NCI-H1417 treated with DMSO at 0.1 percent for 48 hours (cell line): ENCODE data around the gene SUPT3H.

Experiments used
- DNase-seq: peaks from one replicate; lab custom pipeline; 2025; lab: John Stamatoyannopoulos, UW

Gene SUPT3H

GRCh38 chr6:45000833-45001232, 376.9 kb downstream of the SUPT3H start:
- no peak for DNase-seq

GRCh38 chr6:44999066-44999465, 378.7 kb downstream of the SUPT3H start:
- DNase-seq, result no peak

- DNase-seq, result no peak
These were observed 382.1 kb downstream of the SUPT3H start for GRCh38 chr6:44995486-44996132.

GRCh38 chr6:44989391-44989790, 388.3 kb downstream of the SUPT3H start:
- no peak for DNase-seq

GRCh38 chr6:44985006-44985405, 392.7 kb downstream of the SUPT3H start:
- no peak for DNase-seq

GRCh38 chr6:44983467-44984365, 394.0 kb downstream of the SUPT3H start:
- no peak for DNase-seq

- DNase-seq, result no peak
These were observed 396.9 kb downstream of the SUPT3H start for GRCh38 chr6:44980841-44981240.

- no peak for DNase-seq
These were observed 400.8 kb downstream of the SUPT3H start for GRCh38 chr6:44976677-44977641.

- no peak for DNase-seq
These were observed 403.2 kb downstream of the SUPT3H start for GRCh38 chr6:44974511-44974910.

GRCh38 chr6:44972709-44973108, 405.0 kb downstream of the SUPT3H start:
- no peak for DNase-seq

- DNase-seq, result no peak
These were observed 408.1 kb downstream of the SUPT3H start for GRCh38 chr6:44969446-44970185.

GRCh38 chr6:44967481-44967880, 410.3 kb downstream of the SUPT3H start:
- no peak for DNase-seq

- DNase-seq, result no peak
These were observed 411.2 kb downstream of the SUPT3H start for GRCh38 chr6:44966449-44967092.

GRCh38 chr6:44965708-44966107, 412.0 kb downstream of the SUPT3H start:
- no peak for DNase-seq

- DNase-seq, result no peak
These were observed 416.8 kb downstream of the SUPT3H start for GRCh38 chr6:44960898-44961297.

GRCh38 chr6:44959651-44960050, 418.1 kb downstream of the SUPT3H start:
- DNase-seq, result no peak

GRCh38 chr6:44957156-44957555, 420.6 kb downstream of the SUPT3H start:
- no peak for DNase-seq

- DNase-seq, result no peak
These were observed 421.3 kb downstream of the SUPT3H start for GRCh38 chr6:44956396-44956795.

- DNase-seq, result no peak
These were observed 422.6 kb downstream of the SUPT3H start for GRCh38 chr6:44955145-44955544.

GRCh38 chr6:44954281-44954680, 423.5 kb downstream of the SUPT3H start:
- DNase-seq, result no peak

GRCh38 chr6:44951253-44951747, 426.4 kb downstream of the SUPT3H start:
- DNase-seq, result no peak
